OCI-LY7 (cell line): ENCODE data around the gene ALDH9A1. TPM values are rescaled to one million over a fixed set of nuclear protein-coding genes. Genes with fewer than 3 reads are reported as not detected.
A peak's percentile ranks its signal among the peaks of the same experiment; 100 is the strongest.

ENCODE experiments used
- BruUV-seq: library from RNA; stranded (reverse); fragments of 400-500 nt; replicated peaks from 2 replicates; lab custom pipeline; 2021; lab: Mats Ljungman, UMichigan
- CTCF ChIA-PET: fragments of 300-600 bp; sonication (Branson Sonifier 250); formaldehyde crosslinking; loops from one replicate; lab custom pipeline; 2022; ENCODE audit warnings: antibody characterized with exemption; ENCODE audit not compliant: unreplicated experiment; lab: Charles Lee
- POLR2A ChIA-PET: fragments of 300-600 bp; sonication (Branson Sonifier 250); formaldehyde crosslinking; loops from one replicate; lab custom pipeline; 2022; ENCODE audit warnings: antibody characterized with exemption; lab: Charles Lee
- DNase-seq: peaks from one replicate; pipeline ENCODE4 v3.0.0-alpha.2; 2015; ENCODE audit warnings: low spot score
- H2AFZ ChIP-seq: fragments of 200-600 bp; sonication (generic), shearing (Covaris generic); 2 replicates; pipeline ENCODE4 v1.6.1; 2014; ENCODE audit warnings: mild to moderate bottlenecking, antibody characterized with exemption, low read length, moderate library complexity
- H3K27ac ChIP-seq: fragments of 200-600 bp; sonication (generic); 2 replicates; pipeline ENCODE4 v1.5.1; 2014; ENCODE audit warnings: mixed run types, low read depth, mild to moderate bottlenecking, moderate library complexity, low read length, inconsistent platforms; ENCODE audit not compliant: poor library complexity, severe bottlenecking
- H3K36me3 ChIP-seq: fragments of 200-600 bp; sonication (generic); 2 replicates; pipeline ENCODE4 v1.6.1; 2014; ENCODE audit warnings: mild to moderate bottlenecking, antibody characterized with exemption, low read length, moderate library complexity, mixed read lengths; ENCODE audit not compliant: insufficient read depth
- H3K4me1 ChIP-seq: fragments of 200-600 bp; sonication (generic); 2 replicates; pipeline ENCODE4 v1.5.1; 2014; ENCODE audit warnings: mild to moderate bottlenecking, low read length; ENCODE audit not compliant: insufficient read depth, poor library complexity, severe bottlenecking
- H3K4me2 ChIP-seq: fragments of 200-600 bp; sonication (generic); 2 replicates; pipeline ENCODE4 v1.6.1; 2014; ENCODE audit warnings: mild to moderate bottlenecking, low read length
- H3K4me3 ChIP-seq: fragments of 200-600 bp; sonication (generic); 2 replicates; pipeline ENCODE4 v1.5.1; 2014; ENCODE audit warnings: mild to moderate bottlenecking, low read depth, low read length; ENCODE audit not compliant: poor library complexity, severe bottlenecking
- H3K79me2 ChIP-seq: fragments of 200-600 bp; sonication (generic); 2 replicates; pipeline ENCODE4 v1.6.1; 2016; ENCODE audit warnings: low read depth, mild to moderate bottlenecking, low read length, moderate library complexity, mixed read lengths; ENCODE audit not compliant: insufficient read depth
- H3K9me2 ChIP-seq: fragments of 200-600 bp; sonication (generic); 2 replicates; pipeline ENCODE4 v1.6.1; 2016; ENCODE audit warnings: mild to moderate bottlenecking, low read length, mixed read lengths; ENCODE audit not compliant: insufficient read depth
- H3K9me3 ChIP-seq: fragments of 200-600 bp; sonication (generic); 2 replicates; pipeline ENCODE4 v1.6.1; 2014; ENCODE audit warnings: mild to moderate bottlenecking, mixed run types, low read length, mixed read lengths
- H4K20me1 ChIP-seq: fragments of 200-600 bp; sonication (generic); 2 replicates; pipeline ENCODE4 v1.6.1; 2014; ENCODE audit warnings: mild to moderate bottlenecking, antibody characterized with exemption, low read length, moderate library complexity, mixed read lengths; ENCODE audit not compliant: insufficient read depth
- CTCF ChIP-seq: fragments of 200-600 bp; sonication (generic); conservative IDR thresholded peaks from 2 replicates; pipeline ENCODE4 v1.5.1; 2014; ENCODE audit warnings: mild to moderate bottlenecking, antibody characterized with exemption, low read length, moderate library complexity, mixed read lengths
- EZH2phosphoT487 ChIP-seq: fragments of 200-600 bp; sonication (generic); IDR thresholded peaks from 2 replicates; pipeline ENCODE4 v1.6.1; 2018; ENCODE audit warnings: low read depth, borderline replicate concordance, mild to moderate bottlenecking, mixed run types, antibody characterized with exemption, low read length, moderate library complexity, mixed read lengths
- intact Hi-C: fragments of 100-400 bp; cut with micrococcal nuclease; formaldehyde crosslinking; loops from one replicate; pipeline ENCODE4 v1.10.0; 2022; ENCODE audit not compliant: unreplicated experiment
- total RNA-seq, 2 experiments: library from RNA; depleted of rRNA in 1 of 2; stranded (reverse); fragments of >200 nt in 1 of 2; shearing (Covaris generic) in 1 of 2; gene quantifications; 2 replicates each; pipeline ENCODE4 v1.2.3, GENCODE V29; 2014 to 2022

The ALDH9A1 gene
- total RNA-seq, 2 experiments from 2014 or later = 32.1 to 36.0 TPM

GRCh38 chr1:165631342-165632151, 66.8 kb downstream of the ALDH9A1 start:
- H4K20me1 ChIP-seq = no peaks in the 10 kb centered on the region
- H3K9me3 ChIP-seq = no peaks in the 10 kb centered on the region
- peak overlapping the region; percentile 88 for H3K4me3 ChIP-seq
- H3K4me1 ChIP-seq = peaks cover 60% of the 10 kb centered on the region
- H2AFZ ChIP-seq = peak overlapping the region; percentile 91
- H3K4me2 ChIP-seq = peak overlapping the region; percentile 97
- CTCF ChIA-PET = no interaction called here
- POLR2A ChIA-PET = interaction anchor here (1.1 to 2.7 kb wide), 5 partner anchors 17 to 54 kb away, joined by 3 to 12 read pairs (median 4); no protein-coding TSS in a partner anchor
- H3K79me2 ChIP-seq = peaks cover 33% of the 10 kb centered on the region
- peaks cover 2% of the 10 kb centered on the region; the same call in 1 of the 2 replicates for H3K36me3 ChIP-seq
- no TSS peak for BruUV-seq
- peak overlapping the region; percentile 24 for H3K27ac ChIP-seq
- no peaks in the 10 kb centered on the region for H3K9me2 ChIP-seq
- DNase-seq = peak; percentile 35
- no peak for TF ChIP-seq EZH2phosphoT487
- peak; percentile 43; the same call in 1 of the 2 replicates for TF ChIP-seq CTCF
- intact Hi-C loops = loop anchor here (1.0 to 10.0 kb wide), 4 partner anchors 30 to 197 kb away; partner anchors contain the start of genes ALDH9A1 and TMCO1

- H3K4me2 ChIP-seq = peak within 1 kb of the TSS; percentile 97
- no peaks in the 10 kb centered on the region for H3K36me3 ChIP-seq
- BruUV-seq = no TSS peak
- H4K20me1 ChIP-seq = no peaks in the 10 kb centered on the region
- H3K9me3 ChIP-seq = no peaks in the 10 kb centered on the region
- TF ChIP-seq EZH2phosphoT487 = no peak
- no peak for TF ChIP-seq CTCF
- peaks cover 53% of the 10 kb centered on the region for H3K4me1 ChIP-seq
- DNase-seq = peak; percentile 97
- peak within 1 kb of the TSS; percentile 91 for H2AFZ ChIP-seq
- peaks cover 33% of the 10 kb centered on the region for H3K79me2 ChIP-seq
- intact Hi-C loops = loop anchor here (1.0 to 10.0 kb wide), 4 partner anchors 29 to 198 kb away; partner anchors contain the start of genes ALDH9A1 and TMCO1
- H3K9me2 ChIP-seq = no peaks in the 10 kb centered on the region
- ChIA-PET POLR2A (interaction anchor here (0.6 to 2.7 kb wide), 6 partner anchors 9 to 29 kb away, joined by 3 to 12 read pairs (median 4); no protein-coding TSS in a partner anchor), CTCF (no interaction called here)
- H3K27ac ChIP-seq = peak within 1 kb of the TSS; percentile 77
- peak within 1 kb of the TSS; percentile 88 for H3K4me3 ChIP-seq
Observed at GRCh38 chr1:165630629-165631341, 67.6 kb downstream of the ALDH9A1 start, which contains the start of gene MGST3. MGST3 (plus strand) TSS chr1:165631234; CDS start chr1:165649848, 18,614 bp downstream.
